Glomerular endothelial cell (primary cell): ENCODE data around the gene R3HDM2. TPM values are rescaled to one million over a fixed set of nuclear protein-coding genes. Genes with fewer than 3 reads are reported as not detected.
"Not testable (repeated sequence)": the region's sequence is repeated elsewhere in the genome, so short reads cannot be mapped to it uniquely, and the experiment has no call there.

Experiments
- DNase-seq: peaks from one replicate; pipeline ENCODE4 v3.0.0-alpha.2; 2011; ENCODE audit warnings: low read depth, low spot score; ENCODE audit errors: extremely low read depth
- total RNA-seq: library from RNA; depleted of rRNA; stranded (reverse); fragments of >200 nt; gene quantifications from 2 replicates; pipeline ENCODE4 v1.2.3, GENCODE V29; 2015

Gene R3HDM2
- total RNA-seq, 1 donor from 2014 or later = 18.6 TPM

DNA sequence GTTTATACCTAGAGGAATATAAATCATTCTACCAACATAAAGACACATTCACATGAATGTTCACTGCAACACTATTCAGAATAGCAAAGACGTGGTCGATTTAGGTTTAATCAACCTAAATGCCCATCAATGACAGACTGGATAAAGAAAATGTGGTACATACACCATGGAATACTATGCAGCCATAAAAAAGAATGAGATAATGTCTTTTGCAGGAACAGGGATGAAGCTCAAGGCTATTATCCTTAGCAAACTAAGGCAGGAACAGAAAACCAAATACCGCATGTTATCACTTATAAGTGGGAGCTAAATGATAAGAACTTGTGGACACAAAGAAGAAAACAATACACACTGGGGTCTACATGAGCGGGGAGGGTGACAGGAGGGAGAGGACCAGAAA, 94.5 kb downstream of the R3HDM2 start:
- not testable (repeated sequence) for DNase-seq

DNA sequence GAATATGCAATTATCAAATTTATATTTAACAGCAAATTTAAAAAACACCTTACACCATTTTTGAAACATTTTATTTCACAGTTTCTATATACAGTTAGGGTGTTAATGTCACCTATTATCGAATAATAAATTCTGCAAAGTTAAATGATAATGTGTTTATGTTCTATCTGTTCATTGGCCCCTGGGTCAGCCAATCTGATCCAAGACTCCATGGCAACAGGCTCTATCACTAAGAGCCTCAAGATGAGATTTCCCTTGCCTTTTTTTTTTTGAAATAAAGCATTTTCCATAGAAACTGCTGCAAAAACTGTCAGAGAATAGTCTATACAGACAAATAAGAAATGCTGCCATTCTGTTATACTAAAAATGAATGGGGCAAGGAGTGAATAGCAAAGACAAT, 96.6 kb downstream of the R3HDM2 start:
- DNase-seq = no peak

DNA sequence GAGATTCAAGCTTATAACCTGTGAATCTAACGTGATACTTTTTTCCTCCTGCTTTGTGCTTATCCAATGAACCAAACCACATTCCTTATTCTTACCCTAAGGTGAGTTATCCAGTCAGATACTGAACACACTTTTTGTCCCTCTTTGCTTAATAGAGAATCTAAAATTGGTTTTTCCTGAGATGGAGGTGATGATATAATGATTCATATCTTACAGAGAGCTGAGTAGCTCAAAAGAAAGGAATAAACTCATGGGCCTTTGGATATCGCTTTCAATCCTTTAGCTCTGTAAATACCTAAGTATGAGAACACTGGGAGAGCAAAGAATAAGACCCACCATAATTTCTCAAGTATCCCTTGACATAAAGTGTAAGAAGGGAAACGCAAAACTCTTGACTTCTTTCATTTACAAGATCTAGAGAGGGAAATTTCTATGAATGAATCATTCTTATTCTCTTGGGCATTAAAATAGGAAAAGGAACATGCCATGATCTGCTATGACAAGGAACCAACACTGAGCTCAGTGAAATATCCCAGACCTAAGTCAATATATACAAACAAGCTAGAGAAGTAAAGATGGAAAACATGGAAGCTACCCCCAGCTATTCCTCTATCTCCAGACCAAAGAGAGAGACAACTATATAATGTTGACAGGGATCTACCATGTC, 98.1 kb downstream of the R3HDM2 start:
- no peak for DNase-seq

DNA sequence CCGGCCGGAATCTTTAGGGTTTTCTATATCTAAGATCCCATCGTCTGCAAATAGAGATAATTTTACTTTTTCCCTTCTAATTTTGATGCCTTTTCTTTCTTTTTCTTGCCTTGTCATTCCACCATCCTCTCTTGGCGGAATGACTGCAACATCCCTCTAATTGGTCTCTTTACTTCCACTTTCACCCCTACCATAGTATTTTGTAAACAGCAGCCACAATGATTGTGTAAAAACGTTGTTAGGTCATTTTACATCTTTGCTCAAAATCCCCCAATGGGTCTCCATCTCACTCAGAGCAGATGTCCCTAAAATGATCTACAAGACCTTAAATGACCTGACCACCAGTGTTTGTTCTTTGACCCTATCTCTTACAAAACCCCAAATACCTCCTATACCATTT, 99.9 kb downstream of the R3HDM2 start:
- no peak for DNase-seq

DNA sequence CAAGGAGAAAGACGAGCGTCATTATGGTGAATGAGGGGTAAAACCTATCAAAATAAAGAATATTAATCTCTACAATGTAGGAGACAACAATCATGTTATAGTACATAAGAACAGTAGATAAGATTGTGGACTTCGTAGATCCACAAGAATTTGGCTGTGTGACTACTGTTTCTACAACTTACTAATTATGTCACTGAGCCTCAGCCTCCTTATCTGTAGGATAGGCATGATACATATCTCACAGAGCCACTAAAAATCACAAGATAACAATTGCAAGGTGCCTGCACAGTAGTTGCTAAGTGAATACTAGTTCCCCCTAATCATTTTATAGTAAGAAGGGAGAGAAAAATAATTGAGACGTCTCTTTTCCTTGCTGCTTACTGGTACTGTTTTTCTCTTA, 101.6 kb downstream of the R3HDM2 start:
- DNase-seq = no peak

DNA sequence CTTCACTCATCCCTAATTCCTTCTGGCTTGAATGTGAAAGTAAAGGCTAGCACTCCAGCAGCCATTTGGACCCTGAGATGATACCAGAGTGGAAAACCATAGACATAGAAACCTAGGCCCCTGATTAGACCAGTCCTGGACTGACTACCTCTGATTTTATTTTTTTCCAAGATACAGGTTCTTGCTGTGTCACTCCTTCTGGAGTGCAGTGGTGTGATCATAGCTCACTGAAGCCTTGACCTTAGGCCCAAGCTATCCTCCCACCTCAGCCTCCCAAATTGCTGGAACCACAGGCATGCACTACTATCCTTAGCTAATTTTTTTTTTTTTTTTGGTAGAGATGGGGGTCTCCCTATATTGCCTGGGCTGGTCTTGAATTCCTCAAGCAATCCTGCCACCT, 105.4 kb downstream of the R3HDM2 start:
- DNase-seq = no peak

DNA sequence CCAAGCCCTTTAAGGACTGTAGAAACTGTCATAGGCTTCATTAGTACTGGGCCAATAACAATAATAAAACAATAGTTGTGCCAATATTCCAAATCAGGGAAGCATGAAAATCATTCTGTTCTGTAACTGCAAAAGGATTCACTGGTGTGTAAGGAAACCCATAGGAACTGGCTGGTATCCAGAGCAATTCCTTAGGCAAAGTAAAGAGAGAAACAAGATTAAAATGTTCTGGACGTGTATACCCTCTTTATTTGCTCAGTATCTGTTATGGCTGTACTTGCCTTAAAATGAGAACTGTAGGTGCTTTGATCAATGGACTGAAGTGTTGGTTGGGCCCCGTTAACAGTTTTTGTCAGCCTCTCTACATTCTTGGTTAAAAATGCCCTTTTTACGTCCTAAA, 107.4 kb downstream of the R3HDM2 start:
- no peak for DNase-seq

DNA sequence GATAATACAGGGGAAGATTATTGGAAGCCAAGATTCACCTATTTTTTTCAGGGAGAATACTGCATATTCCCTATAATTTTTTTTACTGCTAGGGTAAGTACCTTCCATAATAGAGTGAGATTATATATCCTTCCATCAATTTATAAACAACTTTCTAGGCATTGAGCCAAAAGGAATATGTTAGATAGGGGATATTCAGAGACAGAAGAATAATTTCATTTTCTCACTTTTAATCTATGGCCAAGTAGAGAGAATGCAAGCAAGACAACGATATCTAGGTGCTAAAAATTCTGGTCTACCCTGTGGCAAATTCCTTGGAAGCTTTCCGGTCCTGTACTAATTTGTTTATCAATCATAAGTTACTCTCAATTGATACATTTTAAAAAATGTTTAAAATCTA, 110.2 kb downstream of the R3HDM2 start:
- DNase-seq = no peak

DNA sequence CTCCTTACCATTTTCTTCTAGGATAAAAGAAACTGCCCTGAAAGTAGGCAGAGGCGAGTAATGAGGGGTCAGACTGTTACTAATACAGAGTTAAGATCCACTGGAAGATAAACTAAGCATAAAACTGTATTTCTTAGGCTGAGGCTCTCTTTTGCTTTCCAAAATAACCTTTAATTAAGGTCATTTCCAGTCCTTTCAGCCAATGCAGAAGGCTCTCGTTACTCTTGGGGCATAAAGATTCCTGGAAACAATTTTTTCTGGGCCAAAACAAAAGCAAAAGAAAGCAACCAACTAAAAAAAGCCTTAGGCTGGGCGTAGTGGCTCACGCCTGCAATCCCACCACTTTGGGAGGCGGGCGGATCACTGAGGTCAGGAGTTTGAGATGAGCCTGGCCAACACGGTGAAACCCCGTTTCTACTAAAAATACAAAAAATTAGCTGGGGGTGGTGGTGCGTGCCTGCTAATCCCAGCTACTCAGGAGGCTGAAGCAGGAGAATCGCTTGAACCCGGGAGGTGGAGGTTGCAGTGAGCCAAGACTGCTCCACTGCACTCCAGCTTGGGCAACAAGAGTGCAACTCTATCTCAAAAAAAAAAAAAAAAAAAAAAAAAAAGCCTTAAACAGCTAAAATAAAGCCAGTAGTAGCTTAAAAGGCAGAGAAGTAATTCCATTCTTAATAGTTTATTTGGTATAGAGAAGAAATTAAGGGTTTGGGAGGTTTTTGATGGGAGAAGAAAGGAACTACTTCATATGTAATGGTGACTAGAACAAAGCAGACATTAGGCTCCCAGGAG, 111.0 kb downstream of the R3HDM2 start:
- no peak for DNase-seq

DNA sequence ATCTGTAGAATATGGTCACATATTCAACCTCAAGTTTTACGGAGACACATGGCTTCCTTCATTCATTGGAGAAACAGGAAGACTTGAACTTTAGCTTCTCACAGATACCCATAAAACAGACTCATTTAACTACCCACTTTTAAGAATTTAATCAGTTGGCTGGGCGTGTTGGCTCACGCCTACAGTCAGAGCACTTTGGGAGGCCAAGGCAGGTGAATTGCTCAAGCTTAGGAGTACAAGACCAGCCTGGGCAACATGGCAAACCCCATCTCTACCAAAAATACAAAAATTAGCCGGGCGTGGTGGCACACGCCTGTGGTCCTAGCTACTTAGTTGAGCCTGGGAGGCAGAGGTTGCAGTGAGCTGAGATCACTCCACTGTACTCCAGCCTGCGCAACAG, 115.2 kb downstream of the R3HDM2 start:
- DNase-seq = no peak

DNA sequence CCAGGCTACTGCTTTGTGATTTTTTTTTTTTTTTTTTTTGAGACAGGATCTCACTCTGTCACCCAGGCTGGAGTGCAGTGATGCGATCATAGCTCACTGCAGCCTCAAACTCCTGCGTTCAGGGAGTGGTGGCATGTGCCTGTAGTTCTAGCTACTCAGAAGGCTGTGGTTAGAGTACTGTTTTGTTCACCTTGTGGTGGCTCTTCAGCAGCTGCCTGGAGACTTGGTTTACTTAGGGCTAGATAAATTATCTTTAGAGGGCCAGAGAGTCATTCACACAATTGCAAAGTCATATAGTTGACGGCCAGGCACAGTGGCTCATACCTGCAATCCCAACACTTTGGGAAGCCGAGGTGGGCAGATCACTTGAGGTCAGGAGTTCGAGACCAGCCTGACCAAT, 118.6 kb downstream of the R3HDM2 start:
- DNase-seq = not testable (repeated sequence)

DNA sequence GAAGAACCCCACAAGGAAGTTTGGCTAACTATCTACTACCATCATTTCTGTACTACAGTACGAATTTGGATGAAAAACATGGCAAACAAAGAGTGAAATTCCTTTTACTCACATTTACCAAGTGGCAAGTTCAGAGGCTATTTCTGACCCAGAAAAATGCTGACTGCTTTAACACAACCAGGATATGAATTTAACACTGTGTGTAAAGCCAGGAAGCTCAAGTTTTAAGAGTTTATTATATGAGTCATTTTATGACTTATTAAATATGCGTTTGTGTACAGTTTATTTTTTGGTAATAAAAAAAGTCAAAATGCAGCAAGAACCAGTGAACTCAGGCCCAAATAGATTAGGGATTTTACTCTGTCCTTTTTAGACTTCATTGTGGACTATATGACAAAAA, 121.4 kb downstream of the R3HDM2 start:
- DNase-seq = no peak

DNA sequence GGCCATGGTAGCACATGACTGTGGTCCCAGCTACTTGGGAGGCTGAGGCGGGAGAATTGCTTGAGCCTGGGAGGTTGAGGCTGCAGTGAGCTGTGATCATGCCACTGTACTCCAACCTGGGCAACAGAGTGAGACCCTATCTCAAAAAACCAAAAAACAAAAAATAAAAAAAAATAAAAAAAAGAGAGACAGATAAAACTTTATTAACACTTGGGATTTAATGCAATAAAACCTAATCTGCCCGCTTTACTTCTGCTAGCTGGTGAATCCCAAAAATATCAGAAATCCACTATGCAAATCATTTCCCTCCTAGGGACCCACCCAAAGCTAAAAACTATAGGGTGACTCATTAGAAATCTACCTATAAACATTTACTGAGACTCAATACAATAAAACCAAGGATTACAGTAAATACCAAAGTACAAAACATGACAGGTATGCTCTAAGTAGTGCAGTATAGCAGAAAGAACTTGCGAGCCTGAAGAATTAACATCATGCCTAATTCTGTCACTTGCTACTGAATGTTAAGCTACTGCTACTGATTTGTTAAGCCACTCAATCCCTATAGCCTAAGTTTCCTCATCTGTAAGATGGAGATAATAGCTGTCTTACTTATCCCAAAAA, 129.8 kb downstream of the R3HDM2 start:
- no peak for DNase-seq

DNA sequence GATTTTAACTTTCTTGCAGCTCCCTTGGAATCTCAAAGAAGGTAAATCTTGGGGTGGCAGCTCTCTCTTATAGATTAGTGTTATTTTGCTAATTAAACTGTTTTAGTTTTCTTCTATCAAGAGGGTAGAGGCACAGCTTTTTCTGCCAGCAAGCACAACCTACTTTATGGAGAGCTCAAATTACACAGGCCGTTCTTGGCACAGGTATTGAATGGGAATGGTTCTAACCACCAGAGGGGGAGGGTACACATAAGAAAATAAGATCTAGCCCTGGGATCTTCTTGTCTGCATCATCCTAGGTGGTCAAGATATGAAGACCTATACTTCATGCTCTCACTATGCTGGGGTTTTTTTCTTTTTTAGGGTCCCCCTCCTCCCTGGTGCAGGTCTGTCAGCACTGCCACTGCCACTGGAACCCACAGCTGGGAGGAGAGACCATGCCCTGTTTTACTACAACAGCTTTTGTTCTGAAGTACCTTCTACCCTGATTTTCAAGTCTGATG, 131.3 kb downstream of the R3HDM2 start:
- DNase-seq = no peak

DNA sequence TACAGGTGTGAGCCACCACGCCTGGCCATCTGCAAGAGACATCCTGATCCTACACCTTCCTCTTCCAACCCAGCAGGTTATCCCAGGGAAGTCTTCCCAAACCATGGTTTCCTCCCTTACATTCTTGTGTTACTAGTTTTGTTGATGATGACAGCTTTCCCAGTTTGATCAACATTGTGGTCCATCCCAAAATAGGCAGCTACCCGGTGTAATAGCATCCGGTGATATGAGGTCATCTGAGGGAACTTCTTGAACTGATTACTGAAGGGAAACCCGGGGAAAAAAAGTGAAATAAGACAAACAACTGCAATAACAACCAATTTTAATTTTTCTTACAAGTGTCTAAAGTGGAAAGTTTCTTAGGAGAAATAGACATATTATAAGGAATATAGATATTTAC, 134.6 kb downstream of the R3HDM2 start:
- DNase-seq = no peak

DNA sequence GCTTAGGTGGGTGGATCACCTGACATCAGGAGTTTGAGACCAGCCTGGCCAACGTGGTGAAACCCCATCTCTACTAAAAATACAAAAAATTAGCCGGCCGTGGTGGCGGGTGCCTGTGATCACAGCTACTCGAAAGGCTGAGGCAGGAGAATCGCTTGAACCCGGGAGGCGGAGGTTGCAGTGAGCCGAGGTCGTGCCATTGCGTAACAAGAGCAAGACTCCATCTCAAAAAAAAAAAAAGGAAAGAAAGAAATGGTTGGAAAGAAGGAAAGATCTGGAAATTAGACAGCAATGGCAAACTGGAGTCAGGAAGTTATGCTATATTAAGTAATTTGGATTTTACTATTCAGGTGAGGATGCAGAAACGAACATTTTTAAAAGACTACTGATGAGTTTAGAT, 148.8 kb downstream of the R3HDM2 start:
- DNase-seq = not testable (repeated sequence)

DNA sequence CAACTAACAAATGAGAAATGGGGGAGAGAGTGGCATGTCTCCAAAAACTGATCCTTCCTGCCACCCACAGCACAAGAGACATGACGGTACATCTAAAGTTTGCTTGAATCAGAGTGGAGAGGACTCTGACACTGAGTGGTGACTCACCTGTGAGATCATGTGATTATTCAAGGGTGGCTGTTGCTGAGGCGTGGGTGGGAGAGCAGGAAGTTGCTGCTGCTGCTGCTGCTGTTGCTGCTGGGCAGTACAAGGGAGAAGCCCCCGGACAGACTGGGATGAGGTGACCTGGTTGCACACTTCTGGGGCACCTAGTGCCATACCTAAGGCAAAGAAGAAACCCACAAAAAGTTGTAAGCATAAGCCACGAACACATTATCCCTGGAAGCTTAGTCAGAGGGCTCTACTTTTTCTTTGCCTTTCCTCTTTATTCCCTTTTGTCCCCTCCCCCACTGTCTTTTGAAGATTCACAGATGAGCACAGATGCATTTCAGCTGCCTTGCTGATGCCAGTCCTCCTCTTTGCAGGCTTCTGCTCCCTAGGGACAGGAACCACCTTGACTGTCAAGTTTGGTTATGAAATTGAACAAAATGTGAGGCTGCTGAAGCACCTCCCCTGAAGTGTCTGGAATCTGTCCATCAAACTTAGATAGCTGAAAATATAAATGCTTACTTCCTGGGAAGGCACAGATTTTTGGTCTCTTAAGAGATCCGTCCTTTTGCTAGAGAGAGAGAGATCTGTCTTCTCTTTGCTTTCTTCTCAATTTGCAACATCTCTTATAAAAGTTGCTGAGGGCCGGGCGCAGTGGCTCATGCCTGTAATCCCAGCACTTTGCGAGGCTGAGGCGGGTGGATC, 150.4 kb downstream of the R3HDM2 start:
- DNase-seq = no peak

DNA sequence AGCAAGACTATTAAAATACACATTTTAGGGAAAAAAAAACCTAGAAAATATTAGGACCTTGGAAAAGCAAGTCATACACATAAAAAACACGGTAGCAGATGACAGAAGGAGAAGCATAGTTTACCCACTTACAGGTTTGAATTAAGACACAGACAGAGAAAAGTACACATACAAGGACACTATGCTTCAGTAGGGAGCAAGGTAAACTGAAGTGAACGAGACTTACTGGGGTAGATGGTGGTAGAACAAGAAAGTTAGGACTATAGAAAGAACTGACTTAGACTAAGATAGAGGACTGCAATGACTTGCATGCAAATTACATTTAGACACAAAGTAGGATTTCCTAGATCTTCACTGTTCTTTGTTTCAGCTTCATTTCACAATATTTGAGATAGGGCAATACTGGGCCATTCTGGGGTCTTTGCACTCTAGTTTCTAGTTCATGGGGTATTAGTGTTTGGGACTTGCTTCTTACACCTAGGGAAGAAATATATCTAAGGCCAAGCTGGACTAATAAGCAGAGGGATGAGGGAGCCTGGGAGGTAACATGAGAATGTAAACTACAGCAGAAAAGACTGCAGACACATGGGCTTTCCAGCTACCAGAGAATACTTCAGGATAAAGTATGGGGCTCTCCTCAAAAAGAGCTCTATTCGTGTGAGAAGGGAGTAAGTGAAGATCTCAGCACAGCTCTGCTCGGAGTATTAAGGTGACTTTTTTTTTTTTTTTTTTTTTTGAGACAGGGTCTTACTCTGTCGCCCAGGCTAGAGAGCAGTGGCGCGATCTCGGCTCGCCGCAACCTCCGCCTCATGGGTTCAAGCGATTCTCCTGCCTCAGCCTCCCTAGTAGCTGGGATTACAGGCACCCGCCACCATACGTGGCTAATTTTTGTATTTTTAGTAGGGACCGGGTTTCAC, 152.1 kb downstream of the R3HDM2 start:
- DNase-seq = no peak

DNA sequence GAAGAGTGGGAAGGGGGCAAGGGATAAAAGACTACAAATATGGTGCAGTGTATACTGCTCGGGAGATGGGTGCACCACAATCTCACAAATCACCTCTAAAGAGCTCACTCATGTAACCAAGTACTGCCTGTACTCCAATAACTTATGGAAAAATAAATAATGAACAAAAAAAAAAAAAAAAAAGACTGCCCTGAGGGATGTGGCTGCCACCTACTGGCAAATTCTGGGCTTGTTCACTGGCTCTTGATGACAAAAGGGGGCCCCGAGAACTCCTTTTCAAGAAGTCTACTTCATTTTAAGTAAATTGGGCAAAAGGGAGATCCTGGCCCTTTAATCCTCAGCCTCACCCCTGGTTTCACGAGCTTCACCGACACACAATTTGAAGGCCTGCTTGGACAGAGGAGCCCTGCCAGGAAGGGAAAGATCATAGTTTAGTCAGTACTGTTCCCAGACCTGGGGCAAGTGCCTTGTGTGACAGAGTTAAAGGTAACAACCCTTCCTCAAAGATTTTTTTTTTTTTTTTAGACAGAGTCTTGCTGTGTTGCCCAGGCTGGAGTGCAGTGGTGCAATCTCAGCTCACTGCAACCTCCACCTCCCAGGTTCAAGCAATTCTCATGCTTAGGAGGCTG, 153.8 kb downstream of the R3HDM2 start:
- no peak for DNase-seq
